ENCODE data around the gene PNMA6E. TPM values are rescaled to one million over a fixed set of nuclear protein-coding genes. Genes with fewer than 3 reads are reported as not detected.

The PNMA6E gene
- polyA plus RNA-seq, 2 of the 4 experiments (the other 2 are of a cell fraction), result not detected

DNA sequence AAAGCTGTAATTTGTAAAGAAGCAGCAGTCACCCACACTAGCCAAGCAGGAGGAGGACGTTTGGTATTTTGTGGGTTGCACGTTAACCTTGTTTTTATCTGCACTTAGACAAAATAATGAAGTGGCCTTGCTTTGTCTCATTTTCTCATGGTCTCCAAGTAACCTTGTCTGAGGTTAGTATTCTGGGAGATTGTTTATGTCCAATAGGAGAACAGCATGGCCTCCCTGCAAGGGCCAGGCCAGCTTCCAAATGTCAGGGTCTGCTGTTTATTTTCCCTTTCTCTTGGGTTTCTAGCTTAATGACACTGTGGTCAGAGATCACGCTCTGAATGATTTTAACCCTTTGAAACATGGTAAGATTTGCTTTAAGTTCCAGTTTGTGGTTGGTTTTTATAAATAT, 29.9 kb downstream of the PNMA6E start:
- CTCF ChIA-PET, result interaction anchor here (2.1 kb wide), 1 partner anchor 9 kb away, joined by 9 read pairs; no protein-coding TSS in a partner anchor
- 7% methylated on average over 3 of the region's 3 CpGs for WGBS (ENCODE audit: missing lambda C conversion rate)

DNA sequence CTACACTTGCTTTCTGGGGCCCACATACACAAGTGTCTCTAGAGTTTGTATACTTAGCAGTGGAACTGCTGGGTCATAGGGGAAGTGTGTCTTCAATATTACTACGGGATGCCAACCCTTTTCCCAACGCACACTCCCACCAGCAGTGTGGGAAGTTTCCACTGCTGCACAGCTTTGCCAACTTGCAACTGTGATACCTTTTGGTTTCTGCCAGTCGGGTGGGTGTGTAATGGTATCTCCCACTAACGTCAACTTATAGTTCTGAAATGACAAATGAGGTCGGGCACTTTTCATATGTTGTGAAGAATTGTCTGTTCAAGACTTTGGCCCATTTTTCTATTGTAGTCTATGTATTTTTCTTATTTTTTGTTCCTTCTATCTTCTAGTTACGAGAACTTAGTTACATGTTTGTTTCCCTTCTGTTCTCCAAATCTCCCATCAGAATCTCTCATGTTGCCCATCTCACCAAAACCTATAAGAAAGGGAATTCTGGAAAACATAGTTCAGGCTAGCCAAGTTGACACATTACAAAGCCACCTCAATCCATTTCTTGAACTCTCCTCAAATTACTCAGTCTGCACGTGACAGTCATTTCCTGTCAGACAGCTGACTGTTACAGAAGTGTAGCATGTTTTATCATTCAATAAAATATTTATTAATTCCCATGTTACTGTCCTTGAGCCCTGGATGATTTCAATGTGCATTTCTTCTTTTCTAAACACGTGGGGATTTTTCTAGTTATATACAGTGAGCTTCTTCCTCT, 30.7 kb downstream of the PNMA6E start:
- 39% methylated on average over 8 of the region's 8 CpGs for WGBS (ENCODE audit: missing lambda C conversion rate)
- POLR2A ChIA-PET, result no interaction called here
- Histone ChIP-seq H3K27ac (no peak overlapping the region), H3K4me3 (no peak overlapping the region), H3K4me1 (no peaks in the 10 kb centered on the region), H3K4me2 (no peak overlapping the region), H3K9me3 (no peaks in the 10 kb centered on the region)
- ATAC-seq (no peak), FAIRE-seq (peak; percentile 84), DNase-seq (ENCODE audit: low read depth in 1 of 2, low spot score in 1 of 2) (no peak)
- CTCF ChIA-PET, result interaction anchor here (2.1 kb wide), 1 partner anchor 10 kb away, joined by 9 read pairs; no protein-coding TSS in a partner anchor
- TF ChIP-seq, protein P1, sequence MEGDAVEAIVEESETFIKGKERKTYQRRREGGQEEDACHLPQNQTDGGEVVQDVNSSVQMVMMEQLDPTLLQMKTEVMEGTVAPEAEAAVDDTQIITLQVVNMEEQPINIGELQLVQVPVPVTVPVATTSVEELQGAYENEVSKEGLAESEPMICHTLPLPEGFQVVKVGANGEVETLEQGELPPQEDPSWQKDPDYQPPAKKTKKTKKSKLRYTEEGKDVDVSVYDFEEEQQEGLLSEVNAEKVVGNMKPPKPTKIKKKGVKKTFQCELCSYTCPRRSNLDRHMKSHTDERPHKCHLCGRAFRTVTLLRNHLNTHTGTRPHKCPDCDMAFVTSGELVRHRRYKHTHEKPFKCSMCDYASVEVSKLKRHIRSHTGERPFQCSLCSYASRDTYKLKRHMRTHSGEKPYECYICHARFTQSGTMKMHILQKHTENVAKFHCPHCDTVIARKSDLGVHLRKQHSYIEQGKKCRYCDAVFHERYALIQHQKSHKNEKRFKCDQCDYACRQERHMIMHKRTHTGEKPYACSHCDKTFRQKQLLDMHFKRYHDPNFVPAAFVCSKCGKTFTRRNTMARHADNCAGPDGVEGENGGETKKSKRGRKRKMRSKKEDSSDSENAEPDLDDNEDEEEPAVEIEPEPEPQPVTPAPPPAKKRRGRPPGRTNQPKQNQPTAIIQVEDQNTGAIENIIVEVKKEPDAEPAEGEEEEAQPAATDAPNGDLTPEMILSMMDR (IDR thresholded peaks at IDR 0.05), result no peak
- TF ChIP-seq CBX2 (IDR thresholded peaks at IDR 0.05; ENCODE audit: borderline replicate concordance, low read depth), result no peak
- no peak for TF ChIP-seq EHMT2 (IDR thresholded peaks at IDR 0.05; ENCODE audit: low read depth)
- TF ChIP-seq HOXB5 (CRISPR knock-in tag; IDR thresholded peaks at IDR 0.05), result no peak

More for the DNA sequence above, 29.9 kb downstream of the PNMA6E start:
- Histone ChIP-seq H3K27ac (no peak overlapping the region), H3K4me1 (no peaks in the 10 kb centered on the region), H3K9me3 (no peaks in the 10 kb centered on the region), H3K4me2 (no peak overlapping the region), H3K4me3 (no peak overlapping the region)
- ATAC-seq (no peak), DNase-seq (ENCODE audit: low read depth in 1 of 2, low spot score in 1 of 2) (no peak), FAIRE-seq (no peak)
- TF ChIP-seq ZFP36 (IDR thresholded peaks at IDR 0.05; ENCODE audit: borderline replicate concordance, partially characterized antibody) (no peak), ESRRA (IDR thresholded peaks at IDR 0.05; ENCODE audit: borderline replicate concordance, low read length) (no peak), BHLHE40 (IDR thresholded peaks at IDR 0.05; ENCODE audit: low read depth, low read length) (no peak), HDAC2 (IDR thresholded peaks at IDR 0.05) (no peak), SMC3 (IDR thresholded peaks at IDR 0.05) (no peak), NR3C1 (IDR thresholded peaks at IDR 0.05) (no peak), EHMT2 (IDR thresholded peaks at IDR 0.05; ENCODE audit: low read depth) (no peak)
- TF ChIP-seq, protein P2, sequence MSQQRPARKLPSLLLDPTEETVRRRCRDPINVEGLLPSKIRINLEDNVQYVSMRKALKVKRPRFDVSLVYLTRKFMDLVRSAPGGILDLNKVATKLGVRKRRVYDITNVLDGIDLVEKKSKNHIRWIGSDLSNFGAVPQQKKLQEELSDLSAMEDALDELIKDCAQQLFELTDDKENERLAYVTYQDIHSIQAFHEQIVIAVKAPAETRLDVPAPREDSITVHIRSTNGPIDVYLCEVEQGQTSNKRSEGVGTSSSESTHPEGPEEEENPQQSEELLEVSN (IDR thresholded peaks at IDR 0.05; ENCODE audit: borderline replicate concordance, low read depth), result no peak
- POLR2A ChIA-PET, result no interaction called here

DNA sequence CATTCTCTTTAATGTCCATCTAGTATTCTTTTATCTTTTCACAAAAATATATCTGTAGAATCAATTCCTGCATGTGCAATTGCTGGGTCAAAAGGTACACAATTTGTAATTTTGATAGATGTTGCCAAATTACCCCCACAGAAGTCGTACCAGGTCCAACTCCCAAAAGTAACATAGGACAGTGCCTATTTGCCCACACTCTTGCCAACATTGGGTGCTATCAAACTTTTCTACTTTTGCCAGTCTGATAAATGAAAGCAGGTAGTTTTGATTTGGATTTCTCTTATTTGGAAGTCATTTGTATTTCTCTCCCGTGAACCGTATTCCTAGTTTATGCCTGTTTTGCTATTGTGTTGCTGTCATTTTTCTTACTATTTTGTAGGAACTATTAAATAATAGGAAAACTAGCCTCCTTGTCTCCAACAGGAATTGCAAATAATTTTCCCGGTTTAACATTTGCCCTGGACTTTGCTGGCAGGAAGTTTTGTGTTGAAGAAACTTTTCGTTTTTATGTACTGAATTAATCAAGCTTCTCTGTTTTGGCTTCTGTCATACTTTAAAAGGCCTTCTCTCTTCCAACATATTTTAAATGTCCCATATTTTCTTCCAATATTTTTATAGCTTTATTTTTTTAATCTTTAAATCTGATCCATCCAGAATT, 34.1 kb downstream of the PNMA6E start:
- FAIRE-seq (no peak), ATAC-seq (no peak), DNase-seq (ENCODE audit: low read depth in 1 of 2, low spot score in 1 of 2) (no peak)
- Histone ChIP-seq H3K4me1 (no peaks in the 10 kb centered on the region), H3K27ac (no peak overlapping the region), H3K4me3 (no peak overlapping the region), H3K4me2 (no peak overlapping the region), H3K9me3 (no peaks in the 10 kb centered on the region)
- ChIA-PET CTCF (no interaction called here), POLR2A (no interaction called here)
- TF ChIP-seq, protein P3, sequence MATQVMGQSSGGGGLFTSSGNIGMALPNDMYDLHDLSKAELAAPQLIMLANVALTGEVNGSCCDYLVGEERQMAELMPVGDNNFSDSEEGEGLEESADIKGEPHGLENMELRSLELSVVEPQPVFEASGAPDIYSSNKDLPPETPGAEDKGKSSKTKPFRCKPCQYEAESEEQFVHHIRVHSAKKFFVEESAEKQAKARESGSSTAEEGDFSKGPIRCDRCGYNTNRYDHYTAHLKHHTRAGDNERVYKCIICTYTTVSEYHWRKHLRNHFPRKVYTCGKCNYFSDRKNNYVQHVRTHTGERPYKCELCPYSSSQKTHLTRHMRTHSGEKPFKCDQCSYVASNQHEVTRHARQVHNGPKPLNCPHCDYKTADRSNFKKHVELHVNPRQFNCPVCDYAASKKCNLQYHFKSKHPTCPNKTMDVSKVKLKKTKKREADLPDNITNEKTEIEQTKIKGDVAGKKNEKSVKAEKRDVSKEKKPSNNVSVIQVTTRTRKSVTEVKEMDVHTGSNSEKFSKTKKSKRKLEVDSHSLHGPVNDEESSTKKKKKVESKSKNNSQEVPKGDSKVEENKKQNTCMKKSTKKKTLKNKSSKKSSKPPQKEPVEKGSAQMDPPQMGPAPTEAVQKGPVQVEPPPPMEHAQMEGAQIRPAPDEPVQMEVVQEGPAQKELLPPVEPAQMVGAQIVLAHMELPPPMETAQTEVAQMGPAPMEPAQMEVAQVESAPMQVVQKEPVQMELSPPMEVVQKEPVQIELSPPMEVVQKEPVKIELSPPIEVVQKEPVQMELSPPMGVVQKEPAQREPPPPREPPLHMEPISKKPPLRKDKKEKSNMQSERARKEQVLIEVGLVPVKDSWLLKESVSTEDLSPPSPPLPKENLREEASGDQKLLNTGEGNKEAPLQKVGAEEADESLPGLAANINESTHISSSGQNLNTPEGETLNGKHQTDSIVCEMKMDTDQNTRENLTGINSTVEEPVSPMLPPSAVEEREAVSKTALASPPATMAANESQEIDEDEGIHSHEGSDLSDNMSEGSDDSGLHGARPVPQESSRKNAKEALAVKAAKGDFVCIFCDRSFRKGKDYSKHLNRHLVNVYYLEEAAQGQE (IDR thresholded peaks at IDR 0.05), result no peak
- TF ChIP-seq, protein P4, sequence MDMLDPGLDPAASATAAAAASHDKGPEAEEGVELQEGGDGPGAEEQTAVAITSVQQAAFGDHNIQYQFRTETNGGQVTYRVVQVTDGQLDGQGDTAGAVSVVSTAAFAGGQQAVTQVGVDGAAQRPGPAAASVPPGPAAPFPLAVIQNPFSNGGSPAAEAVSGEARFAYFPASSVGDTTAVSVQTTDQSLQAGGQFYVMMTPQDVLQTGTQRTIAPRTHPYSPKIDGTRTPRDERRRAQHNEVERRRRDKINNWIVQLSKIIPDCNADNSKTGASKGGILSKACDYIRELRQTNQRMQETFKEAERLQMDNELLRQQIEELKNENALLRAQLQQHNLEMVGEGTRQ (IDR thresholded peaks at IDR 0.05), result no peak
- no peak for TF ChIP-seq MAFK (IDR thresholded peaks at IDR 0.05; ENCODE audit: partially characterized antibody)
- TF ChIP-seq, protein P1 (IDR thresholded peaks at IDR 0.05), result no peak
- 35% methylated on average over 5 of the region's 5 CpGs for WGBS (ENCODE audit: missing lambda C conversion rate)
